ENCODE measurements around the gene SYP.
"Not testable (repeated sequence)": the region's sequence is repeated elsewhere in the genome, so short reads cannot be mapped to it uniquely, and the experiment has no call there.

SYP gene

DNA sequence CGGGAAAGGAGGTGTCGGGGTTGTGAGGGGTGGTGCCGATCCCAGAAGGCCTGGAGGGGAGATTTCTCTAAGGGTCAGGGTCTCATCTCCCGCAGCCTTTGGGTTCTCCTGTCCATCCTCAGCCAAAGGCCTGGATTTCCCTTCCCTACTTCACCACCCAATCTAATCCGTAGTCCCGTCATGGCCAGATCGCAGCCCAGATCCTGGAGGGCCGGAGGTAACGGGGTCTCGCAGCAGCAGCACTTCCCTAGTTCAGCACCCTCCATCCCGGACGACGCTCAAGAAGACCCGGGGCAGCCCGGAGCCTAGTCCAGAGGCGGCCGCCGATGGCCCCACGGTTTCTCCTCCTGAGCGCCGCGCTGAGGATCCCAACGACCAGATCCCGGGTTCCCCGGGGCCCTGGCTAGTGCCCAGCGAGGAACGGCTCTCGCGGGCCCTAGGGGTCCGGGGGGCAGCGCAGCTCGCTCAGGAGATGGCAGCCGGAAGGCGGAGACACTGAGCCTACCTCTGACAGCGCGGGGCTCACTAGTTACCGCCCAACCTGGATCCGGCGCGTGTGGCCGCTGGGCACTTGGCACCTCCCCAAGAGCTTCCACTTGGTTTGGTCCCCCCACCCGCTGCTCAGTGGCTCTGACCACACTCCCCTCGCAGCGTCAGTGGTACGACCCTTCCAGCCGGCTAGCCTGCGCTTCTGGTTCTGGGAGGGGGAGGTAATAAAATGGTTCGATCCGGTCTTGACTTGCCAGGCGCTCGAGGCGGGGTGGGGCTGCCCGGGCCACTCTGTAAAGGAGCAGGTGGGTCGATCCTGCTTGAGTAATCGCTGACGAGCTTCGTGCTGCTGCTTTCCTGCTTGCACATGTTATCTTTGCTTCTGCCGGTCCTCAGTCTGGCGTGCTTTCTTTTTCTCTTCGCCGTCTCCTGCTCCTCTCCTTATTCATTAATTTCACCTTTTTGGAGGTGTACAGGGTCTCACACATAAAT lies 33.8 kb downstream of the SYP start:
- DNase-seq = peak; percentile 91

DNA sequence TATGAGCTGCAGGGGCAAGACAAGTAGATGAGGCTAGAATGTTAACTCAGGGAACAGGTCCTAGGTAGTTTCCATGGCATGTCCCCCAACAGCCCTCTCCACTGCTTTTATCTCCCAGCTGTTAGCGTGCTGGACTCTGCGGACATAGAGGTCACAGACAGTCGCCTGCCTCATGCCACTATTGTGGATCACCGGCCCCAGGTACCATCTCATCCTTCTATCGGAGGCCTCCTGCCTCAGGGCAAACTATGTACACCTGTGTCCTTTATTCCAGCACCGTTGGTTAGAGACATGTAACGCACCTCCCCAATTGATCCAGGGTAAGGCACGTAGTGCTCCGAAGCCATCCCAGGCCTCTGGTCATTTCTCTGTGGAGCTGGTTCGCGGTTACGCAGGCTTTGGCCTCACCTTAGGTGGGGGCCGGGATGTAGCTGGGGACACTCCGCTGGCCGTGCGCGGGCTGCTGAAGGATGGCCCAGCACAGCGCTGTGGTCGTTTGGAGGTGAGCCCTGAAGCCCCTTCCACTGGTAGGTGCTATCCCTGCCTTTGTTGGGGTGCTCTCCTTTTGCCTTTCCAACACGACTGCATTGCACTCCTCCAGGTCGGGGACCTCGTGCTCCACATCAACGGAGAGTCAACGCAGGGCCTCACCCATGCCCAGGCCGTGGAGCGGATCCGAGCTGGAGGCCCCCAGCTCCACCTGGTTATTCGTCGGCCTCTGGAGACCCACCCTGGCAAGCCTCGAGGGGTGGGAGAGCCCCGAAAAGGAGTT lies 35.2 kb downstream of the SYP start:
- no peak for DNase-seq

DNA sequence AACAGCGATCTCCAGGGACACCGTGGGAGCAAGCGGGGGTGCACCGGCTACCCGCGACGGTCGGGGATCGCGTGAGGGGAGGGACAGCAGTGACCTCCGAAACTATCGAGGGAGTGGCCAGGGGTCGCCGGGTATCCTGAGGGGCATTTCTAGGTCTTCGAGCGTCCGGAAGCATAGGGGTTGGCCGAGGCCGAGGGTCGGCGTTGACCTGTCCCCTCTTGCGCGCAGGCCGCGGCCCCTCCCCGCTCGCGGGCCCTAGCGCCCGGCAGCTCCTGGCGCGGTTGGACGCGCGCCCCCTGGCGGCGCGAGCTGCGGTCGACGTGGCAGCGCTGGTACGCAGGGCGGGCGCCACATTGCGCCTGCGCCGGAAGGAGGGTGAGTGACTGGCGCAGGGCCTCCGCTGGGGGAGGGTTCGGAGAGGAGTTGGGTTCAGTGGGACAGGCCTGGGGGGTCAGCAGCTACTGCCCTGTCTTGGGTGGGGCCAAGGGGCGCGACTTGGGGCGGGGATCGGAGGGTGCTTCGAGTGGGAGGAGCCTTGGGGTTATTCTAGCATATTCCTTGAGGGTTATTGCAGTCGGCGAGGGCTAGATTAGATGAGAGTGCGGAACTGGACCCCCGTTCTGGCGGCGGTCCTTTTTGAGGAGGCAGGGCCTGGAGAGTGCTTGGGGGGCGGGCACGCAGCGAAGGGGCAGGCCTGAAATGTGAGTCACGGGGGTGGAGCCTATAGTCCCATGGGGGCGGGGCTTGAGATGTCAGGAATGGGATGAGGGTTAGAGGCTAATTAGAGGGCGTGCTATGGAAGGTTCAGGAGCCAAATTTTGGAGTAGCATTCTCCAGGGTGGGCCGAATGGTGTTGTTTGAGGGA lies 36.2 kb downstream of the SYP start:
- peak; percentile 89 for DNase-seq

DNA sequence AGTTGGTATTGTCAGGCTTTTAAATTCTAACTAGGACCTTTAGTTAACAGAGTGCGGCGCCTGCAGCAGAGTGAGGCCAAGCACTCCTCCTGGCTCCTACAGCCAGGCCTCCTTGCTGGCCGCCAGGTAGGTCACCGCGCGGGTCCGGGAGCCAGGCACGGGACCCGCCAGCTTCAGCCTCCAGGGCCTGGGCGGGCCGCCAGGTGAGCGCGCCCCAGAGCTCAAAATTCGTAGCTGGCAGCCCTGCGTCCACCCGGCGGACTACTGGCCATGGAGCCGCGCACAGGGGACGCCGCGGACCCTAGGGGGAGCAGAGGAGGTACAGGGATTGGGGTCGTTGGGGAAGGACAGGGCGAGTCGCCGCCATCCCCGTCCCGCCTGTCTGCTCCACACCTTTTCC lies 37.4 kb downstream of the SYP start, which contains the start of gene MAGIX:
MAGIX (plus strand) TSS at position 139 of the 400 bp plus-strand sequence; CDS start at position 271, 132 bp downstream.
- no peak for DNase-seq

DNA sequence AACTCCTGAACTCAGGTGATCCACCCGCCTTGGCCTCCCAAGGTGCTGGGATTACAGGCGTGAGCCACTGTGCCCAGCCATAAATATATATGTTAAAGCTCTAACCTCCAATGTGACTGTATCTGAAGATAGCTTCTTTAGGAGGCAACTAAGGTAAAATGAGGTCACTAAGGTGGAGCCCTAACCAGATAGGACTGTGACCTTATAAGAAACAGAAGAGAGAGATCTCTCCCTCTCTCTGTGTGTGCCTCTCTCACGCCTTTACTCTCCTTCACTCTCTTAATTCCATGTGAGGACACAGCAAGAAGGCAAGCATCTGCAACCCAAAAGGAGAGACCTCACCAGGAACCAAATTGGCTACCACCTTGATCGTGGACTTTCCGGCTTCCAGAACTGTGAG lies 38.4 kb downstream of the SYP start:
- no peak for DNase-seq

DNA sequence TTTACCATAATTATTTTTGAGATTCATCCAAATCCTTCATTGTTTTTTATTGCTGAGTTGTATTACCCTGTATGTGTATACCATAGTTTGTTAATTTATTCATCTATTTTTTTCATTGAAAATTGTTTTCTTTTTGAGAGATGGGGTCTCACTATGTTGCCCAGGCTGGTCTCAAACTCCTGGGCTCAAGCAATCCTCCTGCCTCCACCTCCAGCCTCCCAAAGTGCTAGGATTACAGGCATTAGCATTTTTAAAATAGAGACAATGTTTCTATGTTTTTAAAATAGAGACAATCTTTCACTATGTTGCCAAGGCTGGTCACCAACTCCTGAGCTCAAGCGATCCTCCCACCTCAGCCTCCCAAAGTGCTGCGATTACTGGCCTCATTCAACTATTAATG lies 39.1 kb downstream of the SYP start:
- no peak for DNase-seq

DNA sequence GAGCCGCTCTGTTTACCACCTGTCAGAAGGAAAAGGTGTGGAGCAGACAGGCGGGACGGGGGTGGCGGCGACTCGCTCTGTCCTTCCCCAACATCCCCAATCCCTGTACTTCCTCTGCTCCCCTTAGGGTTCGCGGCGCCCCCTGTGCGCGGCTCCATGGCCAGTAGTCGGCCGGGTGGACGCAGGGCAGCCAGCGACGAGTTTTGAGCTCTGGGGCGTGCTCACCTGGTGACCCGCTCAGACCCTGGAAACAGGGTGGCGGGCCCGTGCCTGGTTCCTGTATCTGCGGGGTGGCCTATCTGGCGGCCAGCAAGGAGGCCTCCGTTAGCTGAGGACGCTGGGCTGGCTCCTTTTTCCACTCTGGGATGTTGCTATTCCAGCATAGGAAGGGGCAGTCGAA lies 42.8 kb downstream of the SYP start:
- DNase-seq = no peak

DNA sequence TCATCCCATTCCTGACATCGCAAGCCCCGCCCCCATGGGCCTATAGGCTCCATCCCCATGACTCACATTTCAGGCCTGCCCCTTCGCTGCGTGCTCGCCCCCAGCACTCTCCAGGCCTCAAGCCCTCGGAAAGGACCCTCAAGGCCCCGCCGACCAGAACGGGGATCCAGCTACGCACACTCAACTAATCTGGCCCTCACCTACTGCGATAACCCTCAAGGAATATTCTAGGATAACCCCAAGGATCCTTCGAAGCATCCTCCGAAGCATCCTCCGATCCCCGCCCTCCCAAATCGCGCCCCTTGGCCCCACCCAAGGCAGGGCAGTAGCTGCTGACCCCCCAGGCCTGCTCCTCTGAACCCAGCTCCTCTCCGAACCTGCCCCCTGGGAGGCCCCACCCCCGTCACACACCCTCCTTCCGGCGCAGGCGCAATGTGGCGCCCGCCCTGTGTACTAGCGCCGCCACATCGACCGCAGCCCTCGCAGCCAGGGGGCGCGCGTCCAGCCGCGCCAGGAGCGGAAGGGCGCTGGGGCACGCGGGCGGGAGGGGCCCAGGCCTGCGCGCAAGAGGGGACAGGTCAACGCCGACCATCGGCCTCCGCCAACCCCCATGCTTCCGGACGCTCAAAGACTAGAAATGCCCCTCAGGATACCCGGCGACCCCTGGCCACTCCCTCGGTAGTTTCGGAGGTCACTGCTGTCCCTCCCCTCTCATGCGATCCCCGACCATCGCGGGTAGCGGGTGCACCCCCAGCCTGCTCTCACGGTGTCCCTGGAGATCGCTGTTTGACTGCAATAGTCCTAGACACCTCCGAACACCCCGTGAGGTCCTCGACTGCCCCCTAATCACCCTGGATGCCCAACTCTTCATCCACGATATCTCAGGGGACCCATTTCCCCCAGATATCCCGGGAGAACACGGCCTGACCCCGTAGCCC lies 43.8 kb downstream of the SYP start:
- peak; percentile 90 for DNase-seq

DNA sequence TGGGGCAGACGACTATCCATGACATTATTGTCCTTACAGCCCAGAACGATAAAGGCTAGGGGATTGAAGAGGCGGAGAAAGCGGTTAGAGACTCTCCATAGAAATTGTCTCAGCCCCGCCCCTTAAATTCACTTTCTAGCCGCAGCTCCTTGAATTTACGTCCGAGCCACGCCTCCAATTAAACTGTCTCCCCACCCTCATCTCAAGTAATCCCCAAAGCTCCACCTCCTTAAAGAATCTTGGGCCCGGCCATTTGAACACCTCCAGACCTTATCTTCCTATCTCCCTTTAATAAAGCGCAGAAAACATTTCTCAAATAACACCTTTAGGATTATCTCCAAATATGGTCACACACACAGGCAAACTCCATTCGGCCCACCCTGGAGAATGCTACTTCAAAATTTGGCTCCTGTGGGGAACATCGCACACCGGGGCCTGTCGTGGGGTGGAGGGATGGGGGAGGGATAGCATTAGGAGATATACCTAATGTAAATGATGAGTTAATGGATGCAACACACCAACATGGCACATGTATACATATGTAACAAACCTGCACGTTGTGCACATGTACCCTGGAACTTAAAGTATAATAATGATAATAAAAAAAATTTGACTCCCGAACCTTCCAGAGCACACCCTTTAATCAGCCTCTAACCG lies 44.6 kb downstream of the SYP start:
- no peak for DNase-seq

DNA sequence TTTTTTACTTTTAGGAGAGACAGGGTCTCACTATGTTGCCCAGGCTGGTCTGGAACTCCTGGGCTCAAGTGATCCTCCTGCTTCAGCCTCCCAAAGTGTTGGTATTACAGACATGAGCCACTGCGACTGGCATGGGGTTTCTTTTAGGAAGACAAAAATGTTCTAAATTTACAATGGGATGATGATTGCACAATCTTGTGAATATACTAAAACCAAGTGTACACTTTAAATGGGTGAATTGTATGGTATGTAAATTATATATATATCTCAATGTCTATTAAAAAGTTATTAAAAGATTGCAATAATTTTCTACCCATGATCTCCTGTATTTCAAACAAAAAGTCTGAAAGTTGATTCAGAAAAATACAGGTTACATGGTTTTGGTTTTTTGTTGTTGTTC lies 46.5 kb downstream of the SYP start:
- no peak for DNase-seq

DNA sequence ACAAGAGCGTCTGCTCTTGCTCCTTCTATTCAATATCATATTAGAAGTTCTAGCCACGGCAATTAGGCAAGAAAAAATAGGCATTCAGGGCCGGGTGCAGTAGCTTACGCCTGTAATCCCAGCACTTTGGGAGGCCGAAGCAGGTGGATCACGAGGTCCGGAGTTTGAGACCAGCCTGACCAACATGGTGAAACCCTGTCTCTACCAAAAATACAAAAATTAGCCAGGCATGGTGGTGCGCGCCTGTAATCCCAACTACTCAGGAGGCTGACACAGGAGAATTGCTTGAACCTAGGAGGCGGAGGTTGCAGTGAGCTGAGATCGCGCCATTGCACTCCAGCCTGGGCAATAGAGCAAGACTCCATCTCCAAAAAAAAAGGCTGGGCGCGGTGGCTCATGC lies 50.7 kb downstream of the SYP start:
- not testable (repeated sequence) for DNase-seq

DNA sequence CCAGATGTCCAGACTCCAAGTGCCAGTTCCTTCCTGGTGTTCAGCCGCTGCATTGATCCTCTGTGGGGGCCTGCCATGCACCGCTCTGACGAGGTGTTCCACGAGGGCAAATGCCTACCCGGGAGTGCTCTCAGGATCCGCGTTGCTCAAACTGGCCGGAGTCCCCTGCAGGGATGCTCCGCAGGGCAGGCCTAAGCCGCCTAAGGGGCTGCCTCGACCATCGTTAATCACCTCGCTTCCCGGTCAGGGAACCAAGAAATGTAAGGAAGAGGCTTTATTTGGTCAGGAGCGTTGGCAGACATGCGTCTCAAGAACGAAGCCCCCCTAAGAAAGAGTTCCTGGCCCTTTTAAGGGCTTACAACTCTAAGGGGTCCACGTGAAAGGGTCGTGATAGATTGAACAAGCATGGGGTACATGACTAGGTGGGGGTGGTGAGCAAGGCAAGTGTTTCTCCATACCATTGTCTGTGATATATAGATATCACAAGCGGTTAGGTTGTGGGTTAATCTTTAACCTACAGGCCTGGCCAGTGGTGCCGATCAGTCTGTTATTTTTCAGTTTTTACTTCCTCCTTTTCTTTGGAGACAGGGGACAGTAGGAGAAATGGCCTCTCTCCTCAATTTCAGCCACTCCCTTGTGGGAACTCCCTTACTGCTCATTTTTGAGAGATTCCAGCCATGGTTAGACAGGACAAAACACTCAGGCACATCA lies 51.4 kb downstream of the SYP start:
- not testable (repeated sequence) for DNase-seq

DNA sequence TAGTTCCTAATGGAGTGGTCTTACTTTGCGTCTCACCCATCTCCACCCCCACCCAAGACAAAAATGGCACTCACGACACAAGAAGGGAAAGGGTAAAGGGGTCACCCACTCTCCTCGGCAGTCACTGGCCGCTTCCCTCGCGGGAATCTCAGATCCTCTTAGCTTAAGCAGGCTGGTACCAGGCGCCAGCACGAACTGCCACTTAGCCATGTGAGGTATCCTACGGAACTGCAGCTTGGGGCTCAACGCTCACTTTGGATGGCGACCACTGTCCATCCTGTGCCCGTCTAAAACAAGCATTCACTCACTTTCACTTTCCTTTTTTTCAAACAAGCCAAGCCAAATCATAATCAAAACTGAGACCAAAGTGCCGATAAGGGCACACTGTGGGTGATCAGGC lies 52.1 kb downstream of the SYP start:
- DNase-seq = no peak

DNA sequence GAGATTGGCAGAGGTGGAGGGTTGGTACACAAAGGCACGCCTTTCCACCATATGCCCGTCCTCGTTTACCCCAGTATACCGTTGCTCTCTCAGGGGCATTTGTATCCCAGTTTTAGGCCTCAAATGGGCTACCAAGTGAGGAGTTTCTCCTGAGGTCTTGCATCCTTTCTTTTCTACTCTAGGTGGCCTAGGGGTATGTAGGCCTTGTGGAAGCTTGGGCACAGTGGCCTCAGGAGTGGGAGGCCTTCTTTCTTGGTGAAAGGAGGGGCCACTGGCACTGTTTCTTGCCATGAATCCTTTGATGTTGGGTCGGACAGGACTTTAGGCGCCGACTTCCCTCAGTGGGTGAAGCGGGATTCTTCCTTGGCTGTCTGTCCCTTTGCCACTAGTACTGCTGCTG lies 52.7 kb downstream of the SYP start:
- DNase-seq = no peak

DNA sequence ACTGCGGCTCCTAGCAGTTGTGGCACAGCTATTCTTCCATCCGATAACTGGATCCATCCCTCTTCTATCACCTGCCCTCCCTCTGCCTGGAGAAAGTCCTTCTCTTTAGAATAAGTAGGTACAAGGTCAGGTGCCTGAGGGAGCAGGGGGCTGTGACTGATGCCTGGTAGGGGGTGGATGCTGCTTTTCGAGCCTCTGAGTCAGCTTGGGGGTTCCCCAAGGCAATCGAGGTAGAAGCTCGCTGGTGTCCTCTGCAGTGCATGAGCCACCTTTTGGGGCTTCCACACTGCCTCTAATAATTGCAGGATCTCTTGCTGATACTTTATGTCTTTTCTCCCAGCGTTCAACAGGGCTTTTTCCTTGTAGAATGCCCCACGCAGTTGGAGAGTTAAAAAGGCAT lies 56.8 kb downstream of the SYP start:
- DNase-seq = not testable (repeated sequence)

DNA sequence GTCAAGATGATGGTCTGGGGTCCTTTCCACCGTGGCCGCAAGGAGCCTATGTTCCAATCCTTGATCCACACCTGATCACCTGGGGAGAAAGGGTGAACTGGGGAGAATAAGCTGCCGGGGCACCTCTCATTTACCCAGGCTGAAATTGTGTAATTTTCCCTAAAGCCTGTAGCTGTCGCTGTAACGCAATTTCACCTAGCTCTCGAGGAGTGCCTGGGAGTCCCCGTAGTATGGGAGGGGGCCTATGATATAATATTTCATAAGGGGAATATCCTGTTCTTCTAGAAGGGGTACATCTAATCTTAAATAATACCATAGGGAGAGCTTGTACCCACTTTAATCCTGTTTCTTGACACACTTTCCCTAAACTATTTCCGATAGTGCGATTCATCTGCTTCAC lies 57.7 kb downstream of the SYP start:
- DNase-seq = peak; percentile 33

DNA sequence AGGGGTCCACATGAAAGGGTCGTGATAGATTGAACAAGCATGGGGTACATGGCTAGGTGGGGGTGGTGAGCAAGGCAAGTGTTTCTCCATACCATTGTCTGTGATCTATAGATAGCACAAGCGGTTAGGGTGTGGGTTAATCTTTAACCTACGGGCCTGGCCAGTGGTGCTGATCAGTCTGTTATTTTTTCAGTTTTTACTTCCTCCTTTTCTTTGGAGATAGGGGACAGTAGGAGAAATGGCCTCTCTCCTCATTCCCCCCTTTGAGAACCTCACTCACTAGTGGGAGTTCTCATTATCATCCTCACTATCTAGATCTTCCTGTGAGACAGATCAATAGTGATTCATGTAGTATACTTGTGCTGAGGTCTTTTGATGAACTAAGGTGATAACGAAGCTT lies 60.3 kb downstream of the SYP start:
- no peak for DNase-seq

All from RPMI8226 (cell line).